ENCODE measurements around the gene PLPP3. TPM values are rescaled to one million over a fixed set of nuclear protein-coding genes. Genes with fewer than 3 reads are reported as not detected.

The PLPP3 gene
- total RNA-seq, 2 experiments from 2014 or later, result not detected

DNA sequence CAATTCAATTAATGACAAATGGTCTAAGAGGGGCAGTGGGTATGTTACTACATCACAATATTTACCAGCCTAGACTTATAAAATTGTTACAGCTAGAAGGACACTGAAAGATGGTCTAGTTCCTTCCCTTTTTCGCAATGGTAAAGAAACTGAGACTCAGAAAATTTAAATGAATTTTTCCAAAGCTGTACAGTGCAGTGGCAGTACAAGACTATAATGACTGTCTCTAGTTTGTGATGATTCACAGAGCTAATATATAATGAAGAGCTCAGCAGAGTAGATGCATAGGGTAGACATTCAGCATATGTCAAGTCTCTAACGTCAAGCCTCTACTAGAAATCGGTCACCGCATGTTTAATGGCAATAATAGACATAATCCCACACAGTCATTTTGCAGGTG lies 4.6 kb downstream of the PLPP3 start:
- H3K4me1 ChIP-seq (ENCODE audit: insufficient read depth, low read length), result no peaks in the 10 kb centered on the region
- TF ChIP-seq, protein P1, sequence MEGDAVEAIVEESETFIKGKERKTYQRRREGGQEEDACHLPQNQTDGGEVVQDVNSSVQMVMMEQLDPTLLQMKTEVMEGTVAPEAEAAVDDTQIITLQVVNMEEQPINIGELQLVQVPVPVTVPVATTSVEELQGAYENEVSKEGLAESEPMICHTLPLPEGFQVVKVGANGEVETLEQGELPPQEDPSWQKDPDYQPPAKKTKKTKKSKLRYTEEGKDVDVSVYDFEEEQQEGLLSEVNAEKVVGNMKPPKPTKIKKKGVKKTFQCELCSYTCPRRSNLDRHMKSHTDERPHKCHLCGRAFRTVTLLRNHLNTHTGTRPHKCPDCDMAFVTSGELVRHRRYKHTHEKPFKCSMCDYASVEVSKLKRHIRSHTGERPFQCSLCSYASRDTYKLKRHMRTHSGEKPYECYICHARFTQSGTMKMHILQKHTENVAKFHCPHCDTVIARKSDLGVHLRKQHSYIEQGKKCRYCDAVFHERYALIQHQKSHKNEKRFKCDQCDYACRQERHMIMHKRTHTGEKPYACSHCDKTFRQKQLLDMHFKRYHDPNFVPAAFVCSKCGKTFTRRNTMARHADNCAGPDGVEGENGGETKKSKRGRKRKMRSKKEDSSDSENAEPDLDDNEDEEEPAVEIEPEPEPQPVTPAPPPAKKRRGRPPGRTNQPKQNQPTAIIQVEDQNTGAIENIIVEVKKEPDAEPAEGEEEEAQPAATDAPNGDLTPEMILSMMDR (IDR thresholded peaks at IDR 0.05), result no peak
- Mint-ChIP-seq H3K4me1 (ENCODE audit: low read depth) (no peaks in the 10 kb centered on the region), H3K27me3 (peaks cover 31% of the 10 kb centered on the region), H3K4me3 (no peak overlapping the region), H3K9me3 (no peaks in the 10 kb centered on the region), H3K27ac (no peak overlapping the region), H3K36me3 (ENCODE audit: low read depth) (no peaks in the 10 kb centered on the region)
- DNase-seq (no peak), ATAC-seq (ENCODE audit: poor library complexity) (no peak)
- H3K27me3 ChIP-seq (ENCODE audit: control insufficient read depth in 1 of 2, insufficient read depth in 2 of 2, low read length in 2 of 2), result peaks cover 17 to 25% of the 10 kb centered on the region in 2 experiments
- ChIA-PET POLR2A (no interaction called here), CTCF (interaction anchor here (1.0 kb wide), 1 partner anchor 10 kb away, joined by 3 read pairs; no protein-coding TSS in a partner anchor)
- intact Hi-C loops (cut with DNase I, micrococcal nuclease), result no loop called here
- H3K4me3 ChIP-seq (ENCODE audit: low read length), result no peak overlapping the region
- peaks cover 0 to 9% of the 10 kb centered on the region in 2 experiments for H3K9me3 ChIP-seq (ENCODE audit: control insufficient read depth in 1 of 2, insufficient read depth in 1 of 2, low read length in 2 of 2)
- H3K36me3 ChIP-seq (ENCODE audit: insufficient read depth, low read length), result no peaks in the 10 kb centered on the region
- H3K27ac ChIP-seq (ENCODE audit: low read depth in 1 of 2, low read length in 2 of 2), result no peak overlapping the region

- Histone ChIP-seq H3K9me3 (ENCODE audit: control insufficient read depth in 1 of 2, insufficient read depth in 1 of 2, low read length in 2 of 2) (peaks cover 0 to 4% of the 10 kb centered on the region in 2 experiments), H3K27ac (ENCODE audit: low read depth in 1 of 2, low read length in 2 of 2) (no peak overlapping the region), H3K4me1 (ENCODE audit: insufficient read depth, low read length) (no peaks in the 10 kb centered on the region), H3K27me3 (ENCODE audit: control insufficient read depth in 1 of 2, insufficient read depth in 2 of 2, low read length in 2 of 2) (peaks cover 10 to 17% of the 10 kb centered on the region in 2 experiments), H3K36me3 (ENCODE audit: insufficient read depth, low read length) (no peaks in the 10 kb centered on the region), H3K4me3 (ENCODE audit: low read length) (no peak overlapping the region)
- POLR2A ChIA-PET, result no interaction called here
- Mint-ChIP-seq H3K4me3 (no peak overlapping the region), H3K36me3 (ENCODE audit: low read depth) (no peaks in the 10 kb centered on the region), H3K27me3 (peaks cover 28% of the 10 kb centered on the region), H3K4me1 (ENCODE audit: low read depth) (no peaks in the 10 kb centered on the region), H3K27ac (no peak overlapping the region), H3K9me3 (no peaks in the 10 kb centered on the region)
- intact Hi-C loops (cut with DNase I, micrococcal nuclease), result no loop called here
- CTCF ChIA-PET, result no interaction called here
- ATAC-seq (ENCODE audit: poor library complexity) (no peak), DNase-seq (no peak)
- TF ChIP-seq, protein P1 (IDR thresholded peaks at IDR 0.05), result no peak
Measured at GRCh38 chr1:56573311-56573710, 6.1 kb downstream of the PLPP3 start.

DNA sequence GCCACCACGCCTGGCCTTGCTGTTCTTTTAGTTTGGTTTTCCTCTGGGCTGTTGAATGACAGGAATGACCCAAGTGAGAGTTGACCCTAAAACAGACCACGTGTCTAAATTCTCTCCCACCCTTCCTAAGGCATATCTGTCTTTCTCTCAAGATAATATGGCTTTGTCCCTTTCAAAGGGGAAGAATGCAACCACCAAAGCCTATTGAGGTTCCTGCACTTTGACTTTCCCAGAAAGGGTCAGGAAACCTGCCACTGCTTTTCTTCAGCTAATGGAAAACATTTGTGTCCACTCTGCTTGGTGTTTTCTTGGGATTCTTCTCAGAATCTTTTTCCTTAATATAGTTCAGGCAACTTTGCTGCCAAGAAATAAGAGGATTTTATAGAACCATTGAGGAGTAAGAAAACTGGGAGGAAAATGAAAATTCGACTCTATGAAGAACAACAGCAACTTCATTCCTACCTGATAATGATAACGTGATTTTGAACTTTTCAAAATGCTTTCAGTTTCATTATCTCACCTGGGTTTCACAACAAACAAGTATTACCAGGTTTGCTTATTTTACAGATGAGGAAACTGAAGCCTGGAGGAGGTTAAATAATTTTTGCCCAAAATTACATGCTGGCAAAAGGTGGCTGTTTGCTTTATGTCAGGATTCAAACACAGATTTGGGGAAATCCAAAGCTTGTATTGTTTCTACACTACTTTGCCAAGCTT lies 6.9 kb downstream of the PLPP3 start:
- DNase-seq (no peak), ATAC-seq (ENCODE audit: poor library complexity) (no peak)
- no peak overlapping the region for H3K4me3 ChIP-seq (ENCODE audit: low read length)
- no peak overlapping the region for H3K27ac Mint-ChIP-seq
- H3K9me3 ChIP-seq (ENCODE audit: control insufficient read depth in 1 of 2, insufficient read depth in 1 of 2, low read length in 2 of 2), result no peaks in the 10 kb centered on the region
- H3K4me1 Mint-ChIP-seq (ENCODE audit: low read depth), result no peaks in the 10 kb centered on the region
- no peaks in the 10 kb centered on the region for H3K4me1 ChIP-seq (ENCODE audit: insufficient read depth, low read length)
- no peak overlapping the region for H3K27ac ChIP-seq (ENCODE audit: low read depth in 1 of 2, low read length in 2 of 2)
- H3K4me3 Mint-ChIP-seq, result no peak overlapping the region
- no peaks in the 10 kb centered on the region for H3K36me3 ChIP-seq (ENCODE audit: insufficient read depth, low read length)
- H3K27me3 ChIP-seq (ENCODE audit: control insufficient read depth in 1 of 2, insufficient read depth in 2 of 2, low read length in 2 of 2), result peaks cover 2 to 10% of the 10 kb centered on the region in 2 experiments
- H3K9me3 Mint-ChIP-seq, result no peaks in the 10 kb centered on the region
- no peaks in the 10 kb centered on the region for H3K36me3 Mint-ChIP-seq (ENCODE audit: low read depth)
- intact Hi-C loops (cut with DNase I, micrococcal nuclease), result no loop called here
- ChIA-PET POLR2A (no interaction called here), CTCF (no interaction called here)
- peaks cover 20% of the 10 kb centered on the region for H3K27me3 Mint-ChIP-seq
- TF ChIP-seq, protein P1 (IDR thresholded peaks at IDR 0.05), result no peak
